IMR-90 (cell line): ENCODE data around the gene ZAP70. TPM values are rescaled to one million over a fixed set of nuclear protein-coding genes. Genes with fewer than 3 reads are reported as not detected.

Source experiments
- ATAC-seq: fragments of 200-7000 bp; cut with Tn5 transposase; 2 replicates; pipeline ENCODE4 v1.9.1; 2020; ENCODE audit warnings: low read depth, mild to moderate bottlenecking, moderate library complexity
- BruUV-seq: library from RNA; stranded (reverse); fragments of 400-500 nt; replicated peaks from 2 replicates; lab custom pipeline; 2021; lab: Mats Ljungman, UMichigan
- CTCF ChIA-PET: fragments of 300-600 bp; formaldehyde crosslinking; extraction: SDS; loops from one replicate; lab custom pipeline; 2021; ENCODE audit warnings: antibody characterized with exemption; lab: Yijun Ruan, JAX
- POLR2A ChIA-PET: fragments of 300-600 bp; sonication (Branson Sonifier 250); formaldehyde crosslinking; loops from one replicate; lab custom pipeline; 2022; ENCODE audit warnings: antibody characterized with exemption; ENCODE audit not compliant: unreplicated experiment; lab: Charles Lee
- DNase-seq: peaks from one replicate; pipeline ENCODE4 v3.0.0; 2013
- H2AFZ ChIP-seq: replicated peaks from 2 replicates; pipeline ENCODE3; 2013; ENCODE audit warnings: low read length, mild to moderate bottlenecking; ENCODE audit not compliant: poor library complexity
- H2AK5ac ChIP-seq: 2 replicates; pipeline ENCODE4 v1.6.1; 2013; ENCODE audit warnings: low read depth, low read length, inconsistent platforms
- H2AK9ac ChIP-seq: replicated peaks from 2 replicates; pipeline ENCODE3; 2013; ENCODE audit warnings: mild to moderate bottlenecking, low read depth, low read length, moderate library complexity; ENCODE audit not compliant: poor library complexity
- H2BK120ac ChIP-seq: 2 replicates; pipeline ENCODE4 v1.6.1; 2013; ENCODE audit warnings: low read depth, low read length, inconsistent platforms
- H2BK15ac ChIP-seq: 3 replicates; pipeline ENCODE4 v1.6.1; 2013; ENCODE audit warnings: low read depth, low read length, inconsistent platforms
- H2BK20ac ChIP-seq: 2 replicates; pipeline ENCODE4 v1.6.1; 2013; ENCODE audit warnings: low read depth, mild to moderate bottlenecking, inconsistent platforms, low read length, moderate library complexity
- H2BK5ac ChIP-seq: 2 replicates; pipeline ENCODE4 v1.6.1; 2013; ENCODE audit warnings: mild to moderate bottlenecking, low read depth, low read length, inconsistent platforms; ENCODE audit not compliant: poor library complexity, severe bottlenecking
- H3K14ac ChIP-seq: replicated peaks from 2 replicates; pipeline ENCODE4 v1.6.1; 2013; ENCODE audit warnings: low read depth, low read length, inconsistent platforms
- H3K18ac ChIP-seq: 2 replicates; pipeline ENCODE4 v1.6.1; 2013; ENCODE audit warnings: low read depth, low read length, control low read depth
- H3K23ac ChIP-seq: 2 replicates; pipeline ENCODE4 v1.6.1; 2013; ENCODE audit warnings: low read depth, low read length, inconsistent platforms
- H3K27ac ChIP-seq: 2 replicates; pipeline ENCODE4 v1.5.1; 2013; ENCODE audit warnings: mild to moderate bottlenecking, control low read depth, low read length; ENCODE audit not compliant: insufficient read depth
- H3K27me3 ChIP-seq: 2 replicates; pipeline ENCODE4 v1.6.1; 2013; ENCODE audit warnings: low read length; ENCODE audit not compliant: control insufficient read depth, insufficient read depth
- H3K36me3 ChIP-seq: 2 replicates; pipeline ENCODE4 v1.6.1; 2013; ENCODE audit warnings: low read length, mixed read lengths; ENCODE audit not compliant: control insufficient read depth, insufficient read depth
- H3K4ac ChIP-seq: 2 replicates; pipeline ENCODE4 v1.6.1; 2013; ENCODE audit warnings: low read depth, low read length, inconsistent platforms
- H3K4me1 ChIP-seq: 2 replicates; pipeline ENCODE4 v1.6.1; 2013; ENCODE audit warnings: low read length, mixed read lengths; ENCODE audit not compliant: control insufficient read depth, insufficient read depth
- H3K4me2 ChIP-seq: 2 replicates; pipeline ENCODE4 v1.6.1; 2013; ENCODE audit warnings: low read depth, mild to moderate bottlenecking, control low read depth, low read length, moderate library complexity
- H3K4me3 ChIP-seq: 2 replicates; pipeline ENCODE4 v1.5.1; 2013; ENCODE audit warnings: low read depth, mild to moderate bottlenecking, control low read depth, low read length, moderate library complexity; ENCODE audit not compliant: insufficient read depth
- H3K56ac ChIP-seq: 2 replicates; pipeline ENCODE4 v1.6.1; 2013; ENCODE audit warnings: low read length, inconsistent platforms; ENCODE audit not compliant: insufficient read depth; ENCODE audit errors: extremely low read depth
- H3K79me1 ChIP-seq, 2 experiments: 2 replicates each; pipeline ENCODE4 v1.6.1; 2013; ENCODE audit warnings: low read length in 2 of 2, inconsistent platforms in 1 of 2, low read depth in 1 of 2
- H3K9ac ChIP-seq: 2 replicates; pipeline ENCODE4 v1.6.1; 2013; ENCODE audit warnings: low read depth, low read length, control low read depth
- H3K9me1 ChIP-seq: 2 replicates; pipeline ENCODE4 v1.6.1; 2013; ENCODE audit warnings: low read length, inconsistent platforms; ENCODE audit not compliant: insufficient read depth
- H3K9me3 ChIP-seq: 2 replicates; pipeline ENCODE4 v1.6.1; 2013; ENCODE audit warnings: low read length; ENCODE audit not compliant: control insufficient read depth, insufficient read depth
- H4K20me1 ChIP-seq: 2 replicates; pipeline ENCODE4 v1.6.1; 2013; ENCODE audit warnings: low read length, inconsistent platforms; ENCODE audit not compliant: insufficient read depth
- H4K5ac ChIP-seq: 2 replicates; pipeline ENCODE4 v1.6.1; 2013; ENCODE audit warnings: mild to moderate bottlenecking, low read depth, low read length, control low read depth
- H4K8ac ChIP-seq, 2 experiments: 2 replicates each; pipeline ENCODE4 v1.6.1; 2013; ENCODE audit warnings: low read depth in 2 of 2, low read length in 2 of 2, control low read depth in 1 of 2, inconsistent platforms in 1 of 2
- H4K91ac ChIP-seq: 2 replicates; pipeline ENCODE4 v1.6.1; 2013; ENCODE audit warnings: low read depth, low read length, inconsistent platforms; ENCODE audit not compliant: insufficient read depth
- CHD1 ChIP-seq: IDR thresholded peaks from 2 replicates; pipeline ENCODE4 v1.6.1; 2012; ENCODE audit warnings: low read depth, low read length, improper control_type of control experiment
- CTCF ChIP-seq: conservative IDR thresholded peaks from 2 replicates; pipeline ENCODE4 v1.5.1; 2012; ENCODE audit warnings: mild to moderate bottlenecking, low read depth, low read length, improper control_type of control experiment
- FOS ChIP-seq: fragments of 150-350 bp; IDR thresholded peaks from 2 replicates; pipeline ENCODE4 v1.6.1; 2016; ENCODE audit warnings: low read depth, low read length
- RCOR1 ChIP-seq: IDR thresholded peaks from 2 replicates; pipeline ENCODE4 v1.6.1; 2012; ENCODE audit warnings: mild to moderate bottlenecking, low read length, improper control_type of control experiment; ENCODE audit not compliant: insufficient replicate concordance
- RFX5 ChIP-seq: IDR thresholded peaks from 2 replicates; pipeline ENCODE4 v1.8.0; 2012; ENCODE audit warnings: low read depth, mild to moderate bottlenecking, low read length, moderate library complexity
- SMC3 ChIP-seq: fragments of 150-350 bp; IDR thresholded peaks from 2 replicates; pipeline ENCODE4 v1.6.1; 2016; ENCODE audit warnings: low read depth, mild to moderate bottlenecking, antibody characterized with exemption, low read length, moderate library complexity
- WGBS, 2 experiments: methylation state at CpG; one replicate each; pipeline versions ENCODE4 v1.1.5 to v1.1.7; 2013; ENCODE audit warnings: missing lambda C conversion rate in 2 of 2; ENCODE audit not compliant: insufficient read length in 1 of 2; ENCODE audit errors: extremely low coverage in 2 of 2; 5-methylcytosine and 5-hydroxymethylcytosine counted together
- dilution Hi-C: fragments of 300-500 bp; cut with HindIII; formaldehyde crosslinking; loops from one replicate; pipeline ENCODE4 v1.14.3; 2018; ENCODE audit warnings: low sequenced_read_pairs; ENCODE audit not compliant: unreplicated experiment
- in situ Hi-C: fragments of 300-500 bp; cut with MboI; formaldehyde crosslinking; loops from 3 replicates; pipeline ENCODE4 v1.14.3; 2019; ENCODE audit warnings: low sequenced_read_pairs, inconsistent platforms, mixed read lengths
- intact Hi-C: fragments of 100-400 bp; cut with micrococcal nuclease; formaldehyde crosslinking; loops from 2 replicates; pipeline ENCODE4 v1.10.0; 2022
- polyA plus RNA-seq, 3 experiments: library from polyadenylated mRNA; depleted of rRNA; stranded (reverse); fragments of >200 nt; gene quantifications; 2 replicates each; pipeline ENCODE4 v1.2.3, GENCODE V29; 2012; ENCODE audit warnings: low replicate concordance in 1 of 3
- total RNA-seq: library from RNA; depleted of rRNA; stranded (reverse); fragments of >200 nt; gene quantifications from 2 replicates; pipeline ENCODE4 v1.2.3, GENCODE V29; 2012

Gene ZAP70
- total and polyA plus RNA-seq, 2 of the 4 experiments (the other 2 are of a cell fraction) = under 0.01 to 0.09 TPM

GRCh38 chr2:97724501-97724900, 11.1 kb downstream of the ZAP70 start (continued):
- TF ChIP-seq FOS (no peak), RFX5 (no peak), SMC3 (no peak), RCOR1 (no peak)

- Histone ChIP-seq H4K20me1 (no peaks in the 10 kb centered on the region), H3K79me1 (no peaks in the 10 kb centered on the region), H2BK120ac (no peak overlapping the region), H3K4ac (no peak overlapping the region), H4K8ac (no peak overlapping the region), H3K56ac (no peak overlapping the region), H3K4me1 (no peaks in the 10 kb centered on the region), H4K5ac (no peak overlapping the region), H3K23ac (no peak overlapping the region), H3K27me3 (peaks cover 13% of the 10 kb centered on the region; the same call in 1 of the 2 replicates), H2AK5ac (no peak overlapping the region), H4K91ac (no peak overlapping the region), H2AK9ac (no peak overlapping the region), H2BK20ac (no peak overlapping the region), H3K18ac (no peak overlapping the region), H3K36me3 (no peaks in the 10 kb centered on the region), H2AFZ (no peak overlapping the region), H3K9ac (no peak overlapping the region), H2BK15ac (no peak overlapping the region), H3K4me3 (no peak overlapping the region), H2BK5ac (no peak overlapping the region), H3K14ac (no peak overlapping the region), H3K9me1 (no peaks in the 10 kb centered on the region), H3K9me3 (peaks cover 3% of the 10 kb centered on the region; the same call in 1 of the 2 replicates), H3K4me2 (no peak overlapping the region), H3K27ac (no peak overlapping the region)
- in situ Hi-C loops = no loop called here
- dilution Hi-C loops = no loop called here
- intact Hi-C loops = no loop called here
- no peak for ATAC-seq
- ChIA-PET CTCF (interaction anchor here (1.2 kb wide), 1 partner anchor 61 kb away, joined by 5 read pairs; the partner anchor contains the start of gene ACTR1B), POLR2A (no interaction called here)
- WGBS, 2 experiments = 91% methylated on average over 10 of the region's 31 CpGs; no CpG with 5 or more reads in 1 of the 2 experiments
- BruUV-seq = no TSS peak
- TF ChIP-seq CHD1 = no peak
- TF ChIP-seq CTCF = no peak
- no peak for TF ChIP-seq RFX5
- no peak for DNase-seq
Measured at GRCh38 chr2:97724946-97725688, 11.7 kb downstream of the ZAP70 start.
